ENCODE data around the gene KLHL18. TPM values are rescaled to one million over a fixed set of nuclear protein-coding genes. Genes with fewer than 3 reads are reported as not detected.

KLHL18 gene
- total RNA-seq, 1 donor from 2014 or later, result 29.1 TPM

DNA sequence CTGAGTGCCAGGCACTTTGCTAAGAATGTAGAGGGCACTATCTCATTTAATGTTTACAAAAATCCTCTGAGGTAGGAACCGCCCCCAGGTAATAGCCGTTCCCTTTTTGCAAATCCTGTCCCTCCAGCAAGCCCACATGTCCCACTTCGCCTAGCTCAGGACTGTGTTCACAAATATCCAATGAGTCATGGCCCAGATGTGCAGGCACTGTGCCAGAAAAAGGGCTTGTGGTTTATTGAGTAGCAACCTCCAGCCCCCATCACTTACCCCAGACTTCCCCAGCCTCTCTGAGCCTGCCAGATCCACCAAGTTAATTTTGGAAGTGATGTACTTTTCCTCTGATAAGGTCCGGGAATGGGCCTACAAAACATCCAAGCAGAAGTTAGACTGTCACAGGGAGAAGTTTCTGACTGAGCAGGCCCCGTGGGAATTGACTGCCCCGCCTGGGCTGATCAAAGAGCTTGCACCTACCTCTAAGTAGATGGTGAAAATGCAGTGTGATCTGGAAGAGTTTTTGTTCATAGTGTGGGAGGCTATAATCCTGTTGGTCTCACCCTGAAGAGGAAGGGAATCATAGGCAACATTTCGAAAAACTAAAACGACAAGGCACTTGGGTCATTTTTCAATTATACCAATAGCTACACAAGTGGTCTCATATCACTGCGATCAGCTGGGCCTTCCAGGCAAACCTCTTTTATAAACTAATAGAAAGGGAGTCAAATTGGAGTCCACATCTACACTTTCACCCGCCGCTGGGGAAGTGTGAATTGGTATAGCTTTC lies 15.8 kb upstream of the KLHL18 start:
- Mint-ChIP-seq H3K9me3 (no peaks in the 10 kb centered on the region), H3K4me1 (ENCODE audit: unreplicated experiment) (no peaks in the 10 kb centered on the region), H3K27me3 (no peaks in the 10 kb centered on the region), H3K36me3 (no peaks in the 10 kb centered on the region), H3K4me3 (no peak overlapping the region), H3K27ac (no peak overlapping the region)
- no peak for TF ChIP-seq CTCF (conservative IDR thresholded peaks at IDR 0.05)
- no peak for DNase-seq (ENCODE audit: extremely low spot score, unreplicated experiment)

DNA sequence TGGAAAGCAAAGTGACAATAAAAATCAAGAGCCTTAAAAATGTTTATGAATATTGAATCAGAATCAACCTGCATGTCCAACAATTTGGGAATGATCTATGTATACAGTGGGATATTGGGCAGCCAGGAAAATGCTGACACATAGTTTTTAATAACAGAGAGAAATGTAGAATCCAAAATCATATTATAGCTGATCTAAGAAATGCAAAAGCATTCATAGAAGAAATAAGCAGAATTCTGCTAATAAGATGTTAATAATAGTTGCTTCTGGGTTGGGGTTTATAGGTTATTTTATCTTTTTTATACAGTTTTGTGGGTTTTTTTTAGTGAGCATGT lies 15.3 kb upstream of the KLHL18 start:
- Mint-ChIP-seq H3K9me3 (no peaks in the 10 kb centered on the region), H3K4me3 (no peak overlapping the region), H3K4me1 (ENCODE audit: unreplicated experiment) (no peaks in the 10 kb centered on the region), H3K27me3 (no peaks in the 10 kb centered on the region), H3K27ac (no peak overlapping the region), H3K36me3 (no peaks in the 10 kb centered on the region)
- TF ChIP-seq CTCF (conservative IDR thresholded peaks at IDR 0.05), result no peak
- DNase-seq (ENCODE audit: extremely low spot score, unreplicated experiment), result no peak

GRCh38 chr3:47270526-47270925 lies 12.2 kb upstream of the KLHL18 start:
- H3K36me3 Mint-ChIP-seq, result peaks cover 2% of the 10 kb centered on the region
- no peak overlapping the region for H3K4me3 Mint-ChIP-seq
- no peak overlapping the region for H3K27ac Mint-ChIP-seq
- TF ChIP-seq CTCF (conservative IDR thresholded peaks at IDR 0.05), result no peak
- DNase-seq (ENCODE audit: extremely low spot score, unreplicated experiment), result no peak
- no peaks in the 10 kb centered on the region for H3K9me3 Mint-ChIP-seq
- H3K27me3 Mint-ChIP-seq, result no peaks in the 10 kb centered on the region
- no peaks in the 10 kb centered on the region for H3K4me1 Mint-ChIP-seq (ENCODE audit: unreplicated experiment)

DNA sequence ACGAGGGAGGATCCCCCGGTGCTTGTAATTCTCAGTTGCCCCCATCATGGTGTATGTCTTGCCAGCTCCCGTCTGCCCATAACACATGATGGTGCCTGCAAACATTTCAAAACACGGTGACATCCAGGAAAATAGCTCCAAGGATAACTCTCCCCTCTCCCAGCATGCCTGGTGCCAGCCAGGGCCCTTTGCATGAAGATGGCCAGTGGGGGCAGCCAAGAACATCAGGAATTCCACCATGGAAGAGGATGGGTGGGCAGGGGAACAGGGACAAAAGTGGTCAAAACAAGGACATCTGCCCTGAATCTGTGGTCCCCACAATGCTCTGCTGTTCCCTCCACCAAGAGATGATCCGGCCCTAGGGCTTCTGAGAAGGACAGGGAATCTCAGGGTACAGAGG lies 9.2 kb upstream of the KLHL18 start:
- no peak overlapping the region for H3K27ac Mint-ChIP-seq
- H3K4me1 Mint-ChIP-seq (ENCODE audit: unreplicated experiment), result no peaks in the 10 kb centered on the region
- no peak for DNase-seq (ENCODE audit: extremely low spot score, unreplicated experiment)
- no peaks in the 10 kb centered on the region for H3K9me3 Mint-ChIP-seq
- H3K27me3 Mint-ChIP-seq, result no peaks in the 10 kb centered on the region
- H3K4me3 Mint-ChIP-seq, result no peak overlapping the region
- H3K36me3 Mint-ChIP-seq, result peaks cover 4% of the 10 kb centered on the region
- TF ChIP-seq CTCF (conservative IDR thresholded peaks at IDR 0.05), result no peak

GRCh38 chr3:47274652-47275051 lies 8.1 kb upstream of the KLHL18 start:
- TF ChIP-seq CTCF (conservative IDR thresholded peaks at IDR 0.05), result no peak
- H3K27me3 Mint-ChIP-seq, result no peaks in the 10 kb centered on the region
- no peak for DNase-seq (ENCODE audit: extremely low spot score, unreplicated experiment)
- H3K36me3 Mint-ChIP-seq, result peaks cover 4% of the 10 kb centered on the region
- H3K4me1 Mint-ChIP-seq (ENCODE audit: unreplicated experiment), result no peaks in the 10 kb centered on the region
- H3K4me3 Mint-ChIP-seq, result no peak overlapping the region
- no peaks in the 10 kb centered on the region for H3K9me3 Mint-ChIP-seq
- H3K27ac Mint-ChIP-seq, result no peak overlapping the region
